Activated CD8-positive, alpha-beta T cell treated with anti-CD3 and anti-CD28 coated beads for 36 hours (primary cell): Measurements from ENCODE around the gene LRRC72. TPM values are rescaled to one million over a fixed set of nuclear protein-coding genes. Genes with fewer than 3 reads are reported as not detected.

Experiments
- ATAC-seq: fragments of 200-7000 bp; cut with Tn5 transposase; one replicate; pipeline ENCODE4 v1.10.0; 2021; ENCODE audit warnings: mild to moderate bottlenecking, moderate library complexity
- CTCF ChIA-PET: fragments of 350-600 bp; sonication (Branson Sonifier 250); formaldehyde crosslinking; loops from one replicate; lab custom pipeline; 2021; ENCODE audit warnings: antibody characterized with exemption; lab: Charles Lee
- POLR2A ChIA-PET: fragments of 350-600 bp; sonication (Branson Sonifier 250); formaldehyde crosslinking; loops from one replicate; lab custom pipeline; 2021; ENCODE audit warnings: antibody characterized with exemption; lab: Charles Lee
- DNase-seq: peaks from one replicate; pipeline ENCODE4 v3.0.0-alpha.2; 2020
- H3K27ac Mint-ChIP-seq: one replicate; pipeline ENCODE4 v1.8.0; 2021; ENCODE audit warnings: mild to moderate bottlenecking, mixed read lengths
- H3K27me3 Mint-ChIP-seq: one replicate; pipeline ENCODE4 v1.8.0; 2021; ENCODE audit warnings: mixed read lengths
- H3K36me3 Mint-ChIP-seq: one replicate; pipeline ENCODE4 v1.8.0; 2021; ENCODE audit warnings: low read depth, mixed read lengths
- H3K4me1 Mint-ChIP-seq: one replicate; pipeline ENCODE4 v1.8.0; 2021; ENCODE audit warnings: low read depth, mixed read lengths
- H3K4me3 Mint-ChIP-seq: one replicate; pipeline ENCODE4 v1.8.0; 2021; ENCODE audit warnings: mild to moderate bottlenecking, moderate library complexity, mixed read lengths
- H3K9me3 Mint-ChIP-seq: one replicate; pipeline ENCODE4 v1.8.0; 2021; ENCODE audit warnings: mixed read lengths
- CTCF ChIP-seq: fragments of 200-600 bp; IDR thresholded peaks from one replicate; pipeline ENCODE4 v1.8.0; 2022; ENCODE audit warnings: antibody characterized with exemption, mild to moderate bottlenecking
- intact Hi-C: fragments of 100-400 bp; cut with micrococcal nuclease; formaldehyde crosslinking; loops from one replicate; pipeline ENCODE4 v1.10.0; 2022
- total RNA-seq, 2 experiments: library from RNA; stranded (reverse); gene quantifications; one replicate each; pipeline ENCODE4 v1.2.3, GENCODE V29; 2021

LRRC72 gene
- total RNA-seq, 2 experiments from 2014 or later, result not detected

- CTCF ChIA-PET, result interaction anchor here (1.2 kb wide), 1 partner anchor 484 kb away, joined by 4 read pairs; no protein-coding TSS in a partner anchor
- POLR2A ChIA-PET, result interaction anchor here (0.7 kb wide), 1 partner anchor 142 kb away, joined by 3 read pairs; no protein-coding TSS in a partner anchor
- H3K9me3 Mint-ChIP-seq, result no peaks in the 10 kb centered on the region
- ATAC-seq (no peak), DNase-seq (no peak)
- no peaks in the 10 kb centered on the region for H3K27me3 Mint-ChIP-seq
- H3K4me1 Mint-ChIP-seq, result peaks cover 21% of the 10 kb centered on the region
- intact Hi-C loops, result loop anchor here (10.0 kb wide), 1 partner anchor 447 kb away; no protein-coding TSS in a partner anchor
- H3K4me3 Mint-ChIP-seq, result no peak overlapping the region
- no peaks in the 10 kb centered on the region for H3K36me3 Mint-ChIP-seq
- no peak overlapping the region for H3K27ac Mint-ChIP-seq
- TF ChIP-seq CTCF, result no peak
Measured at GRCh38 chr7:16561943-16562342, 35.3 kb downstream of the LRRC72 start.

- peaks cover 2% of the 10 kb centered on the region for H3K27me3 Mint-ChIP-seq
- no peaks in the 10 kb centered on the region for H3K36me3 Mint-ChIP-seq
- no peak for ATAC-seq
- H3K4me3 Mint-ChIP-seq, result no peak overlapping the region
- CTCF ChIA-PET, result interaction anchor here (0.6 to 1.2 kb wide), 3 partner anchors 130 to 485 kb away, joined by 3 to 4 read pairs (median 3); no protein-coding TSS in a partner anchor
- TF ChIP-seq CTCF, result no peak
- intact Hi-C loops, result loop anchor here (10.0 kb wide), 1 partner anchor 448 kb away; no protein-coding TSS in a partner anchor
- DNase-seq, result no peak
- H3K9me3 Mint-ChIP-seq, result no peaks in the 10 kb centered on the region
- H3K4me1 Mint-ChIP-seq, result peaks cover 21% of the 10 kb centered on the region
- POLR2A ChIA-PET, result no interaction called here
- H3K27ac Mint-ChIP-seq, result peak overlapping the region; percentile 25
Measured at GRCh38 chr7:16562456-16563220, 36.0 kb downstream of the LRRC72 start.

- ChIA-PET CTCF (interaction anchor here (0.6 to 3.3 kb wide), 6 partner anchors 14 to 132 kb away, joined by 3 to 63 read pairs (median 6); no protein-coding TSS in a partner anchor), POLR2A (no interaction called here)
- Mint-ChIP-seq H3K4me1 (peaks cover 21% of the 10 kb centered on the region), H3K27me3 (peaks cover 2% of the 10 kb centered on the region), H3K9me3 (no peaks in the 10 kb centered on the region), H3K27ac (peak overlapping the region; percentile 84), H3K4me3 (peak overlapping the region; percentile 62), H3K36me3 (no peaks in the 10 kb centered on the region)
- peak; percentile 9 for DNase-seq
- ATAC-seq, result peak; percentile 80
- no peak for TF ChIP-seq CTCF
- intact Hi-C loops, result loop anchor here (2.0 to 10.0 kb wide), 2 partner anchors 449 to 485 kb away; no protein-coding TSS in a partner anchor
Measured at GRCh38 chr7:16563281-16564022, 36.8 kb downstream of the LRRC72 start.

- Mint-ChIP-seq H3K4me3 (peak overlapping the region; percentile 15), H3K27ac (peak overlapping the region; percentile 84)
Measured at GRCh38 chr7:16564023-16564380, 37.4 kb downstream of the LRRC72 start.

More at GRCh38 chr7:16564023-16564380, 37.4 kb downstream of the LRRC72 start:
- peaks cover 21% of the 10 kb centered on the region for H3K4me1 Mint-ChIP-seq
- TF ChIP-seq CTCF, result no peak
- intact Hi-C loops, result loop anchor here (2.0 to 10.0 kb wide), 2 partner anchors 449 to 485 kb away; no protein-coding TSS in a partner anchor
- no peaks in the 10 kb centered on the region for H3K9me3 Mint-ChIP-seq
- POLR2A ChIA-PET, result interaction anchor here (2.6 kb wide), 1 partner anchor 143 kb away, joined by 9 read pairs; the partner anchor contains the start of gene CRPPA
- DNase-seq (no peak), ATAC-seq (peak; percentile 64)
- H3K36me3 Mint-ChIP-seq, result no peaks in the 10 kb centered on the region
- CTCF ChIA-PET, result interaction anchor here (0.7 to 3.3 kb wide), 31 partner anchors 9 to 514 kb away, joined by 3 to 63 read pairs (median 5); partner anchors contain the start of gene CRPPA
- peaks cover 4% of the 10 kb centered on the region for H3K27me3 Mint-ChIP-seq
